Activated B cell treated with CpG ODN at 0.5 μM for 24 hours (primary cell): ENCODE measurements around the gene GPA33. TPM values are rescaled to one million over a fixed set of nuclear protein-coding genes. Genes with fewer than 3 reads are reported as not detected.

ENCODE experiments used
- ATAC-seq: fragments of 200-7000 bp; cut with Tn5 transposase; one replicate; pipeline ENCODE4 v1.10.0; 2021; ENCODE audit warnings: low read depth, mild to moderate bottlenecking, moderate library complexity
- CTCF ChIA-PET: fragments of 350-600 bp; sonication (Branson Sonifier 250); formaldehyde crosslinking; loops from one replicate; lab custom pipeline; 2021; ENCODE audit warnings: antibody characterized with exemption; lab: Charles Lee
- POLR2A ChIA-PET: fragments of 350-600 bp; sonication (Branson Sonifier 250); formaldehyde crosslinking; loops from one replicate; lab custom pipeline; 2021; ENCODE audit warnings: antibody characterized with exemption; lab: Charles Lee
- DNase-seq: peaks from one replicate; pipeline ENCODE4 v3.0.0; 2022
- H3K27ac Mint-ChIP-seq: one replicate; pipeline ENCODE4 v1.8.0; 2020; ENCODE audit warnings: mixed read lengths
- H3K27me3 Mint-ChIP-seq: one replicate; pipeline ENCODE4 v1.8.0; 2021; ENCODE audit warnings: mixed read lengths
- H3K36me3 Mint-ChIP-seq: one replicate; pipeline ENCODE4 v1.8.0; 2021; ENCODE audit warnings: low read depth, mixed read lengths
- H3K4me1 Mint-ChIP-seq: one replicate; pipeline ENCODE4 v1.8.0; 2021; ENCODE audit warnings: mixed read lengths
- H3K4me3 Mint-ChIP-seq: one replicate; pipeline ENCODE4 v1.8.0; 2020; ENCODE audit warnings: mild to moderate bottlenecking, mixed read lengths
- H3K9me3 Mint-ChIP-seq: one replicate; pipeline ENCODE4 v1.8.0; 2020; ENCODE audit warnings: mixed read lengths
- intact Hi-C: fragments of 100-400 bp; cut with micrococcal nuclease; formaldehyde crosslinking; loops from one replicate; pipeline ENCODE4 v1.15.1; 2024
- total RNA-seq: library from RNA; stranded (reverse); gene quantifications from 2 replicates; pipeline ENCODE4 v1.2.3, GENCODE V29; 2022
- TF ChIP-seq, protein P1 (sequence below): fragments of 200-600 bp; IDR thresholded peaks from one replicate; pipeline ENCODE4 v1.8.0; 2022; ENCODE audit warnings: antibody characterized with exemption, mild to moderate bottlenecking

Gene GPA33
- total RNA-seq, 1 donor from 2014 or later = not detected

DNA sequence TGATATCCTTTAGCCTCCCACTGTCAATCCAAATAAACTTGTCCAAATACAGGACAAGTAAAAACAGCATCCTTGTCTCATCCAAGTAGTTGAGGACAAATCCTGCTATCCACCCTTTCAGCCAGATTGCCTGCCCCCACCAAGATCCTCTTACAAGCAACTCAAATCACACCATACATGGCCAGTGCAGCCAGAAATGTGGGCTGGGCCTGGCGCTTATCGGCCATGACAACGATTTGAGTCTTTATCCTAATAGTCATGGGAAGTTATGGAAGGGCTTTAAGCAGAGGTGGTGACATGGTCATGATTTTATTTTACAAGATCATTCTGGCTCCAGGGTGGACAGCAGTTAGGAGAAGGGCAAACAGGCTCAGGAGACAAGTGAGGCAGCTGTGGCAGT lies 6.3 kb downstream of the GPA33 start:
- H3K27me3 Mint-ChIP-seq = peaks cover 13% of the 10 kb centered on the region
- H3K4me3 Mint-ChIP-seq = no peak overlapping the region
- no peaks in the 10 kb centered on the region for H3K9me3 Mint-ChIP-seq
- ChIA-PET POLR2A (no interaction called here), CTCF (no interaction called here)
- DNase-seq (no peak), ATAC-seq (no peak)
- H3K36me3 Mint-ChIP-seq = no peaks in the 10 kb centered on the region
- intact Hi-C loops = no loop called here
- H3K27ac Mint-ChIP-seq = no peak overlapping the region
- H3K4me1 Mint-ChIP-seq = no peaks in the 10 kb centered on the region
- TF ChIP-seq, protein P1, sequence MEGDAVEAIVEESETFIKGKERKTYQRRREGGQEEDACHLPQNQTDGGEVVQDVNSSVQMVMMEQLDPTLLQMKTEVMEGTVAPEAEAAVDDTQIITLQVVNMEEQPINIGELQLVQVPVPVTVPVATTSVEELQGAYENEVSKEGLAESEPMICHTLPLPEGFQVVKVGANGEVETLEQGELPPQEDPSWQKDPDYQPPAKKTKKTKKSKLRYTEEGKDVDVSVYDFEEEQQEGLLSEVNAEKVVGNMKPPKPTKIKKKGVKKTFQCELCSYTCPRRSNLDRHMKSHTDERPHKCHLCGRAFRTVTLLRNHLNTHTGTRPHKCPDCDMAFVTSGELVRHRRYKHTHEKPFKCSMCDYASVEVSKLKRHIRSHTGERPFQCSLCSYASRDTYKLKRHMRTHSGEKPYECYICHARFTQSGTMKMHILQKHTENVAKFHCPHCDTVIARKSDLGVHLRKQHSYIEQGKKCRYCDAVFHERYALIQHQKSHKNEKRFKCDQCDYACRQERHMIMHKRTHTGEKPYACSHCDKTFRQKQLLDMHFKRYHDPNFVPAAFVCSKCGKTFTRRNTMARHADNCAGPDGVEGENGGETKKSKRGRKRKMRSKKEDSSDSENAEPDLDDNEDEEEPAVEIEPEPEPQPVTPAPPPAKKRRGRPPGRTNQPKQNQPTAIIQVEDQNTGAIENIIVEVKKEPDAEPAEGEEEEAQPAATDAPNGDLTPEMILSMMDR = no peak

DNA sequence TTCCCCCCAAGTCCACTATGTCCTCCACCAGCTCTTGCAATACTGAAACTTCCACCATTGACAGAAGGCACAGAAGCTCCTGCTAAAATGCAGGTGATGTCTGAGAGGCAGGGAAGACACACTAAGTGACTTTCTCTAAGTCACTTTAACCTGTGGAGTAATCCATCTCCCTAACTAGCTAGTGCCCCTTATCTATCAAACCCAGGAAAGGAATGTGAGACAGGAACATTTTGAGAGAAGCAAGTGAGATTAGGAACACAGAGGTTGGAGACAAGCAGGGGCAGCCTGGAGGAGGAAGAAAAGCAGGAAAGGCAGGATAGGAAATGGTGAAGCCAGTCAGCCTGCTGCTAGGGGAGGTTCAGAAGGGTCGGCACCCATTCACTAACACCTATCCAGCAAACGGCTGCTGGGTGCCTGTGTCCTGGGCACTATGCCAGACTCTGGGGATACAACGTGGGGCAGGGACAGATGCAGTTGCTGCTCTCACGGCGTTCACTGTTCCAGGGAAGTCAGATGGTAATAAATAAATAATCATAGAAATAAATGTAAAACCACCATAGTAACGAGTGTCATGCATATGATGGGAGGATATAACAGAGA lies 7.0 kb downstream of the GPA33 start:
- no peak for ATAC-seq
- DNase-seq = no peak
- Mint-ChIP-seq H3K9me3 (no peaks in the 10 kb centered on the region), H3K27me3 (peaks cover 15% of the 10 kb centered on the region), H3K36me3 (no peaks in the 10 kb centered on the region), H3K4me1 (no peaks in the 10 kb centered on the region), H3K4me3 (no peak overlapping the region), H3K27ac (no peak overlapping the region)
- TF ChIP-seq, protein P1 = no peak
- CTCF ChIA-PET = interaction anchor here (0.9 kb wide), 1 partner anchor 23 kb away, joined by 3 read pairs; no protein-coding TSS in a partner anchor
- POLR2A ChIA-PET = no interaction called here
- intact Hi-C loops = no loop called here

DNA sequence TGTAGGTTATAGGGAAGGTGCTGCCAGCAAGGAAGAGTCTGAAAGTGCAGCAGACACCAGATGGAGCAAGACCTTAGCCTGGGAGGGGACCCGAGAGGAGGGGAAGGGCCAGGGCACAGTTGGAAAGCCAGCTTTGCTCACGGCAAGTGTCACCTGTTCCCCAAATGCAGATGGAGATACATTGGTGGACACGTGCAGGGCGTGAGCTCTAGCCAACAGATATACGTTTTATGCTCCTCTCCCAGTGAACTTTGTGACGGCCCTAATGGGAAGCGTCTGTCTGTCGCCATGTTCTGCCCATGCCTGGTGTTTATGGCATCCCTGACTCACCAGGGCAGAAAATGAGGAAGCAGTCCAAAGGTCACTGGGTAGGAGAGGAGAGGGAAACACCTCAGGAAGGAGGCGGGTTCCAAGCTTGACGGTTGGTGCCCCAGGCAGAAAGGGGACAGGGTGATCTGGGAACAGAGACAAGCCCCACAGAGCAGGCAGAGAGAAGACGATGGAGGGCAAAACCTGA lies 7.6 kb downstream of the GPA33 start:
- H3K4me1 Mint-ChIP-seq = no peaks in the 10 kb centered on the region
- H3K9me3 Mint-ChIP-seq = no peaks in the 10 kb centered on the region
- no peaks in the 10 kb centered on the region for H3K36me3 Mint-ChIP-seq
- H3K27ac Mint-ChIP-seq = no peak overlapping the region
- TF ChIP-seq, protein P1 = no peak
- POLR2A ChIA-PET = no interaction called here
- intact Hi-C loops = no loop called here
- CTCF ChIA-PET = interaction anchor here (0.9 kb wide), 1 partner anchor 23 kb away, joined by 3 read pairs; no protein-coding TSS in a partner anchor
- DNase-seq (no peak), ATAC-seq (no peak)
- H3K27me3 Mint-ChIP-seq = peaks cover 16% of the 10 kb centered on the region
- H3K4me3 Mint-ChIP-seq = no peak overlapping the region

DNA sequence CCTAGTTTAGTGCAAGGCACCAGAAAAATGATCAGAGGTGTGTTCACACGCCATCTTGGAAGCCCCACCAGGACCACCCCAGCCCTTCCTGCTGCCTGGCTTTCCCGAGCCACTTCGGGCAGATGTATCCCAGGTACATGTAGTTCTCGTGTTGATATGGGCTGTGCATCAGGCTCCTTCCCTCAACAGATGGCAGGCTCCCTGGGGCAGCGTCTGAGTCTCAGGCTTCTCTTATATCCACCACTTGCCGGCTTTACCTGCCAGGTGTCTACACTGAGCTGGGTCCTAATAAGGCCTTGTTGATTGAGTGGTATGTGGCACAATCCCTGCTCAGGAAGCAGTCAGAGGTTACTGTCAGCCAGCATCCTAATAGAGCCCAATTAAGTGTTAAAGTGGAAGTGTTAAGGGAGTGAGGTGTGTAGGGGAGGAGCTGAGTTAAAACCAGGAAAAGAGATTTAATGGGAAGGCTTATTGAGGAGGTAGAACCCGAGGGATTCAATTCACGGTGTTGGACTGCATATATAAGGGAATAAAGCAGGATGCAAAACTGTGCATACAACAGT lies 8.5 kb downstream of the GPA33 start:
- POLR2A ChIA-PET = no interaction called here
- CTCF ChIA-PET = no interaction called here

DNA sequence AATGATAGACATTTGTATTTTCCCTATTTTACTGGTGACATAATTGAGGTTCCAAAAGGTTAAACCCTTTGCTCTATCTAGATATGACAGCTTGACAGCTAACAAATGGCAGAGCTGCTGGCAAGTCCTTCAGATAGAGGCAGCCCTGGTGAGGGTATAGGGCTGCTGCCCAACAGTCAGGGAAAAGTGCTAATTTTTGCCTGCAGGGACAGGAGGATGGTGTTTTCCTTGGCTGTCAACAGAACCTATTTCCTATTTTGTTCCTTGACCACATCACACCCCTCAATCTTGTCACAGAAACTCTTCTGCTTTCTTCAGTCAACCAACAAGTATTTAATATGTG lies 12.3 kb downstream of the GPA33 start:
- Mint-ChIP-seq H3K36me3 (no peaks in the 10 kb centered on the region), H3K4me1 (no peaks in the 10 kb centered on the region), H3K9me3 (no peaks in the 10 kb centered on the region), H3K27ac (no peak overlapping the region), H3K27me3 (peaks cover 27% of the 10 kb centered on the region), H3K4me3 (no peak overlapping the region)
- intact Hi-C loops = no loop called here
- TF ChIP-seq, protein P1 = no peak
- DNase-seq = no peak
- no peak for ATAC-seq
- ChIA-PET CTCF (no interaction called here), POLR2A (interaction anchor here (0.6 kb wide), 1 partner anchor 112 kb away, joined by 14 read pairs; no protein-coding TSS in a partner anchor)

More for the DNA sequence above, 8.5 kb downstream of the GPA33 start:
- H3K4me3 Mint-ChIP-seq = no peak overlapping the region
- ATAC-seq = no peak
- no peak for DNase-seq
- no peaks in the 10 kb centered on the region for H3K9me3 Mint-ChIP-seq
- intact Hi-C loops = no loop called here
- H3K27me3 Mint-ChIP-seq = peaks cover 20% of the 10 kb centered on the region
- TF ChIP-seq, protein P1 = no peak
- H3K4me1 Mint-ChIP-seq = no peaks in the 10 kb centered on the region
- H3K27ac Mint-ChIP-seq = no peak overlapping the region
- H3K36me3 Mint-ChIP-seq = no peaks in the 10 kb centered on the region
